GM23338 (cell line): ENCODE data around the gene MRTFA.

Experiments used
- CREB1 ChIP-seq: fragments of 250-450 bp; sonication (Bioruptor Pico); IDR thresholded peaks from 2 replicates; pipeline ENCODE4 v1.5.0; 2020; ENCODE audit warnings: low read depth, mild to moderate bottlenecking, moderate library complexity
- CTCF ChIP-seq, 2 experiments: fragments of 200-600 bp in 1 of 2; sonication (generic) in 1 of 2; conservative IDR thresholded peaks; 2 replicates each; pipeline versions ENCODE4 v1.5.1 to v1.6.1; 2016 to 2017; ENCODE audit warnings: antibody characterized with exemption in 2 of 2, low read depth in 2 of 2, mild to moderate bottlenecking in 2 of 2, moderate library complexity in 1 of 2
- EZH2 ChIP-seq: fragments of 200-600 bp; sonication (generic); IDR thresholded peaks from one replicate; pipeline ENCODE4 v1.8.0; 2017; ENCODE audit warnings: antibody characterized with exemption, mild to moderate bottlenecking, low read depth; ENCODE audit not compliant: unreplicated experiment
- EZH2phosphoT487 ChIP-seq: fragments of 200-600 bp; sonication (generic); IDR thresholded peaks from one replicate; pipeline ENCODE4 v1.8.1; 2018; ENCODE audit warnings: antibody characterized with exemption; ENCODE audit not compliant: unreplicated experiment
- JUNB ChIP-seq: IDR thresholded peaks from one replicate; pipeline ENCODE4 v1.6.1; 2016; ENCODE audit warnings: antibody characterized with exemption; ENCODE audit not compliant: unreplicated experiment
- POLR2AphosphoS5 ChIP-seq: IDR thresholded peaks from 2 replicates; pipeline ENCODE4 v1.6.1; 2016; ENCODE audit warnings: antibody characterized with exemption, low read depth
- REST ChIP-seq: IDR thresholded peaks from one replicate; pipeline ENCODE4 v1.6.1; 2018; ENCODE audit warnings: antibody characterized with exemption; ENCODE audit not compliant: unreplicated experiment
- ZNF331 ChIP-seq: fragments of 250-450 bp; sonication (Bioruptor Pico); IDR thresholded peaks from 2 replicates; pipeline ENCODE4 v1.5.0; 2020; ENCODE audit warnings: low read depth, mild to moderate bottlenecking, moderate library complexity
- ZNF462 ChIP-seq: fragments of 250-450 bp; sonication (Bioruptor Pico); IDR thresholded peaks from 2 replicates; pipeline ENCODE4 v1.5.0; 2020; ENCODE audit warnings: mild to moderate bottlenecking, moderate library complexity

DNA sequence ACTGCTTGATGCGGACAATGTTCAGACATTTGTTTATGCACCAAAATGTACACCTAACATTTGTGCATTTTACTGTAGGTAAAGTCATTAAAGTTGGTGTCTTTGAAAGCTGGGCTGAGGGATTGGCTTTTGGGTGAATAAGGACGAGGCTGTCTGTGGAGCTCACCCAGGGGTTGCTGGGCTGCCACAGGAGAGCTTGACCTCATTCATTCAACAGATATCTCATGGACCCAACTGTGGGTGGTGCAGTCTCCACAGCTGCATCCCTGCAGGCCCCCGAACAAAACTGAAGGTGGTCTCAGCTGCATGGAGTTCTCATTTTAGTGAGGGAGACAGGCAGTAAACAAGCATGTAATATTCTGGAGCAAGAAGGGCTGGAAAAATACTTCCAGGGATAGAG is 233.4 kb downstream of the MRTFA start:
- TF ChIP-seq POLR2AphosphoS5 (no peak), EZH2 (no peak), CTCF (conservative IDR thresholded peaks at IDR 0.05; ENCODE audit: low read depth in 2 of 2) (no peak), REST (no peak), JUNB (no peak), CREB1 (CRISPR knock-in tag) (no peak), EZH2phosphoT487 (no peak), ZNF462 (no peak), ZNF331 (CRISPR knock-in tag) (no peak)
